Hepatocyte (in vitro differentiated cells): Measurements from ENCODE around the gene HINFP. TPM values are rescaled to one million over a fixed set of nuclear protein-coding genes. Genes with fewer than 3 reads are reported as not detected.
"Not testable (repeated sequence)": the region's sequence is repeated elsewhere in the genome, so short reads cannot be mapped to it uniquely, and the experiment has no call there.

Experiments used
- DNase-seq: peaks from one replicate; pipeline ENCODE4 v3.0.0-alpha.2; 2016; ENCODE audit warnings: low spot score
- H2AFZ ChIP-seq: fragments of 200-600 bp; sonication (generic); 2 replicates; pipeline ENCODE4 v1.6.0; 2016; ENCODE audit warnings: antibody characterized with exemption, mild to moderate bottlenecking
- H3K27ac ChIP-seq: fragments of 200-600 bp; sonication (generic); 2 replicates; pipeline ENCODE4 v1.5.1; 2016; ENCODE audit warnings: mild to moderate bottlenecking
- H3K27me3 ChIP-seq: fragments of 200-600 bp; sonication (generic); 2 replicates; pipeline ENCODE4 v1.6.1; 2016
- H3K36me3 ChIP-seq: fragments of 200-600 bp; sonication (generic); replicated peaks from 2 replicates; pipeline ENCODE4 v1.5.1; 2016; ENCODE audit warnings: low read depth; ENCODE audit not compliant: insufficient read depth
- H3K4me1 ChIP-seq: fragments of 200-600 bp; sonication (generic); 2 replicates; pipeline ENCODE4 v1.5.1; 2016; ENCODE audit warnings: mild to moderate bottlenecking, moderate library complexity; ENCODE audit not compliant: insufficient read depth
- H3K4me2 ChIP-seq: fragments of 200-600 bp; sonication (generic); 2 replicates; pipeline ENCODE4 v1.6.0; 2016
- H3K4me3 ChIP-seq: fragments of 200-600 bp; sonication (generic); 2 replicates; pipeline ENCODE4 v1.5.1; 2016; ENCODE audit warnings: mild to moderate bottlenecking
- H3K79me2 ChIP-seq: fragments of 200-600 bp; sonication (generic); 2 replicates; pipeline ENCODE4 v1.6.0; 2017; ENCODE audit warnings: mild to moderate bottlenecking
- H3K9me2 ChIP-seq: fragments of 200-600 bp; sonication (generic); replicated peaks from 2 replicates; pipeline ENCODE4 v1.6.0; 2017; ENCODE audit warnings: mild to moderate bottlenecking; ENCODE audit not compliant: insufficient read depth
- H3K9me3 ChIP-seq: fragments of 200-600 bp; sonication (generic); 2 replicates; pipeline ENCODE4 v1.5.1; 2016; ENCODE audit warnings: low read depth, mild to moderate bottlenecking
- H4K20me1 ChIP-seq: fragments of 200-600 bp; sonication (generic); 2 replicates; pipeline ENCODE4 v1.6.0; 2016; ENCODE audit warnings: mild to moderate bottlenecking; ENCODE audit not compliant: insufficient read depth, poor library complexity, severe bottlenecking
- EZH2 ChIP-seq: fragments of 200-600 bp; sonication (generic); IDR thresholded peaks from 2 replicates; pipeline ENCODE4 v1.6.1; 2016; ENCODE audit warnings: antibody characterized with exemption, mild to moderate bottlenecking, borderline replicate concordance
- EZH2phosphoT487 ChIP-seq: fragments of 200-600 bp; sonication (generic); IDR thresholded peaks from one replicate; pipeline ENCODE4 v1.6.1; 2018; ENCODE audit warnings: antibody characterized with exemption, mild to moderate bottlenecking, low read depth, moderate library complexity; ENCODE audit not compliant: unreplicated experiment, severe bottlenecking
- WGBS: methylation state at CpG from one replicate; pipeline ENCODE4 v1.1.6; 2016; ENCODE audit warnings: low lambda C conversion rate; ENCODE audit errors: missing lambda C conversion rate; 5-methylcytosine and 5-hydroxymethylcytosine counted together
- polyA plus RNA-seq: library from polyadenylated mRNA; unstranded; fragments of >200 nt; fragmentation: Nextera tagmentation; extraction: Ambion mirVana; gene quantifications from 2 replicates; pipeline ENCODE4 v1.2.1, GENCODE V29; 2016
- total RNA-seq: library from RNA; depleted of rRNA; stranded (reverse); fragments of >200 nt; gene quantifications from 2 replicates; pipeline ENCODE4 v1.2.3, GENCODE V29; 2014
- TF ChIP-seq, protein P1 (sequence below): fragments of 200-600 bp; sonication (generic); IDR thresholded peaks from 2 replicates; pipeline ENCODE4 v1.5.1; 2016; ENCODE audit warnings: antibody characterized with exemption, mild to moderate bottlenecking; ENCODE audit not compliant: poor library complexity

The HINFP gene
- total and polyA plus RNA-seq, 2 experiments from 2014 or later, result 19.8 to 25.3 TPM

DNA sequence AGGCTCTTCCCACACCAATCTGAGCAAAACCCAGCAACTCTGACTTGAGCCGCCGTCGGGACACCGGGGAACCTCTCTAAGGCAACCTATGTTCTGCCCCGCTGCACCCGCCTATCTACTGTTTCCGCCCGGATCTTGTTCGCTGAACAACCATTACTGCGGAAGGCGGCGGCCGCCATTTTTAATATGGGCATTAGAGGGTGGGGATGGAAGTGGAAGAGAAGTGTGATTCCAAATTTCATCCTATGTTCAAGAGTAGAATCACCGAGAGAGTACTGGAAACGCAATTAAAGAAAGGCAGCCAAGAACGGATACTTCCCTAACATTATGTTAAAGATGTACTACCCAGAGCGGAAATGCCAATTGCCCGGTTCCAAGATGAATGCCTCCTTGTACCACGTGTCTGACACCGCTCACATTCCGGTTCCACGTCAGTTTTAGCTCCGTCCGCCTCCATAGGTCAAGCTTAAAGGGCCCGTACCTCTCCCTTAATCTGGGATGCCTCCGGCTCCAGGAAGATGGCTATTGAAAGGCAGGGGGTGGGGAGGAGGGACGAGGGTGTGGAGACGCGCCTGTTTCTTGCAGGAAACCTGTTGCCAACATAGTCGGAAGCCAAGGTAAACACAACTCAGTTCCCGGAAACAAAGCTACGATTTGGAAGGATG, 19.5 kb upstream of the HINFP start, which contains the start of gene DPAGT1:
Gene DPAGT1, minus strand, starts transcription at position 95 of the 665 bp plus-strand sequence. CDS start 198 bp downstream, outside the sequence.
- DNase-seq, result peak; percentile 94
- WGBS, result under 1% methylated on average over 32 of the region's 32 CpGs
- peak within 1 kb of the TSS; percentile 75 for H3K4me3 ChIP-seq
- TF ChIP-seq, protein P1, sequence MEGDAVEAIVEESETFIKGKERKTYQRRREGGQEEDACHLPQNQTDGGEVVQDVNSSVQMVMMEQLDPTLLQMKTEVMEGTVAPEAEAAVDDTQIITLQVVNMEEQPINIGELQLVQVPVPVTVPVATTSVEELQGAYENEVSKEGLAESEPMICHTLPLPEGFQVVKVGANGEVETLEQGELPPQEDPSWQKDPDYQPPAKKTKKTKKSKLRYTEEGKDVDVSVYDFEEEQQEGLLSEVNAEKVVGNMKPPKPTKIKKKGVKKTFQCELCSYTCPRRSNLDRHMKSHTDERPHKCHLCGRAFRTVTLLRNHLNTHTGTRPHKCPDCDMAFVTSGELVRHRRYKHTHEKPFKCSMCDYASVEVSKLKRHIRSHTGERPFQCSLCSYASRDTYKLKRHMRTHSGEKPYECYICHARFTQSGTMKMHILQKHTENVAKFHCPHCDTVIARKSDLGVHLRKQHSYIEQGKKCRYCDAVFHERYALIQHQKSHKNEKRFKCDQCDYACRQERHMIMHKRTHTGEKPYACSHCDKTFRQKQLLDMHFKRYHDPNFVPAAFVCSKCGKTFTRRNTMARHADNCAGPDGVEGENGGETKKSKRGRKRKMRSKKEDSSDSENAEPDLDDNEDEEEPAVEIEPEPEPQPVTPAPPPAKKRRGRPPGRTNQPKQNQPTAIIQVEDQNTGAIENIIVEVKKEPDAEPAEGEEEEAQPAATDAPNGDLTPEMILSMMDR, result no peak
- TF ChIP-seq EZH2phosphoT487 (no peak), EZH2 (no peak)
- peaks cover 19% of the 10 kb centered on the region for H3K79me2 ChIP-seq
- no peaks in the 10 kb centered on the region for H4K20me1 ChIP-seq
- H3K9me2 ChIP-seq, result no peaks in the 10 kb centered on the region
- peaks cover 19% of the 10 kb centered on the region for H3K4me1 ChIP-seq
- H3K9me3 ChIP-seq, result no peaks in the 10 kb centered on the region
- peak within 1 kb of the TSS; percentile 83 for H2AFZ ChIP-seq
- H3K36me3 ChIP-seq, result no peaks in the 10 kb centered on the region
- H3K27me3 ChIP-seq, result no peaks in the 10 kb centered on the region
- H3K27ac ChIP-seq, result peak within 1 kb of the TSS; percentile 97
- peak within 1 kb of the TSS; percentile 76 for H3K4me2 ChIP-seq

DNA sequence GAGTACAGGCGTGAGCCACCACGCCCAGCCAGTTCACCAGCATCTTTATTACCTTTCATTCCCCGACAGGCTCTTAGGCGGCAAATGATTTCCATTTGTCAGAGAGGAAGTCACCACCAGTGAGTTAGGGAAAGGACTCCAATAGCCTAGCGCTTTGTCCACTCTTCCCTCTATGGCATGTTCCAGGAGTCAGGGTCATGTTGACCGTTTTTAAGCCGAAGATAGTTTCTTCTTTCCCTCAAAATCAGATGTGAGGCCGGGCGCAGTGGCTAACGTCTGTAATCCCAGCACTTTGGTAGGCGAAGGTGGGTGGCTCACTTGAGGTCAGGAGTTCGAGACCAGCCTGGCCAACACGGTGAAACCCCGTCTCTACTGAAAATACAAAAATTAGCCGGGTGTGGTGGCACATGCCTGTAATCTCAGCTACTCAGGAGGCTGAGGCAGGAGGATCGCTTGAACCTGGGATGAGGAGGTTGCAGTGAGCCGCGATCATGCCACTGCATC, 18.2 kb upstream of the HINFP start:
- peak overlapping the region; percentile 97 for H3K27ac ChIP-seq
- peak overlapping the region; percentile 76 for H3K4me2 ChIP-seq
- peaks cover 27% of the 10 kb centered on the region for H3K79me2 ChIP-seq
- H3K36me3 ChIP-seq, H4K20me1 ChIP-seq, DNase-seq, H3K9me3 ChIP-seq, H3K9me2 ChIP-seq, H3K4me3 ChIP-seq, H3K27me3 ChIP-seq: not testable (repeated sequence)
- peaks cover 22% of the 10 kb centered on the region for H3K4me1 ChIP-seq
- 88% methylated on average over 18 of the region's 18 CpGs for WGBS
- H2AFZ ChIP-seq, result peak overlapping the region; percentile 69

DNA sequence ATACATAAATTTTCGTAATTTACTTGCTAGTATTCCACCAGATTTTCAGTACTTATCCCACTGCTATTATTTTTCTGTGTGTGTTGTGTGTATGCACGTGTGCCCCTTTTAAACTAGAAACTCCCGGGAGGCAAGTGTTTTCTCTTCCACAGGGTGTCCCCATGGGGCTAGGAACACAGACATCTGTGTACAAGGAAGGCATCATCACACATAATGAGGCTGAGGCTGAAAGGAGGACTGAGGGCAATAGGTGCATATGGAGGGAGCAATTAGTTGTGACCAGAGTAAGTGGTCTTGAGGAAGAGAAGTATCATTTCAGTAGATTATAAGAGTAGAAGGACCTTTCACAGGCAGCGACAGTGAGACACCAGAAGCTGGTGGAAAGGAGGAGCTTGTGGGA, 17.6 kb upstream of the HINFP start:
- Histone ChIP-seq H3K4me2 (no peak overlapping the region), H2AFZ (no peak overlapping the region), H3K9me3 (no peaks in the 10 kb centered on the region), H3K4me3 (no peak overlapping the region), H3K79me2 (peaks cover 27% of the 10 kb centered on the region), H3K9me2 (no peaks in the 10 kb centered on the region), H3K4me1 (peaks cover 28% of the 10 kb centered on the region), H3K27me3 (no peaks in the 10 kb centered on the region), H3K36me3 (no peaks in the 10 kb centered on the region), H3K27ac (peak overlapping the region; percentile 97), H4K20me1 (no peaks in the 10 kb centered on the region)
- 68% methylated on average over 4 of the region's 4 CpGs for WGBS
- TF ChIP-seq EZH2phosphoT487, result no peak
- no peak for TF ChIP-seq EZH2
- TF ChIP-seq, protein P1, result no peak
- DNase-seq, result no peak

DNA sequence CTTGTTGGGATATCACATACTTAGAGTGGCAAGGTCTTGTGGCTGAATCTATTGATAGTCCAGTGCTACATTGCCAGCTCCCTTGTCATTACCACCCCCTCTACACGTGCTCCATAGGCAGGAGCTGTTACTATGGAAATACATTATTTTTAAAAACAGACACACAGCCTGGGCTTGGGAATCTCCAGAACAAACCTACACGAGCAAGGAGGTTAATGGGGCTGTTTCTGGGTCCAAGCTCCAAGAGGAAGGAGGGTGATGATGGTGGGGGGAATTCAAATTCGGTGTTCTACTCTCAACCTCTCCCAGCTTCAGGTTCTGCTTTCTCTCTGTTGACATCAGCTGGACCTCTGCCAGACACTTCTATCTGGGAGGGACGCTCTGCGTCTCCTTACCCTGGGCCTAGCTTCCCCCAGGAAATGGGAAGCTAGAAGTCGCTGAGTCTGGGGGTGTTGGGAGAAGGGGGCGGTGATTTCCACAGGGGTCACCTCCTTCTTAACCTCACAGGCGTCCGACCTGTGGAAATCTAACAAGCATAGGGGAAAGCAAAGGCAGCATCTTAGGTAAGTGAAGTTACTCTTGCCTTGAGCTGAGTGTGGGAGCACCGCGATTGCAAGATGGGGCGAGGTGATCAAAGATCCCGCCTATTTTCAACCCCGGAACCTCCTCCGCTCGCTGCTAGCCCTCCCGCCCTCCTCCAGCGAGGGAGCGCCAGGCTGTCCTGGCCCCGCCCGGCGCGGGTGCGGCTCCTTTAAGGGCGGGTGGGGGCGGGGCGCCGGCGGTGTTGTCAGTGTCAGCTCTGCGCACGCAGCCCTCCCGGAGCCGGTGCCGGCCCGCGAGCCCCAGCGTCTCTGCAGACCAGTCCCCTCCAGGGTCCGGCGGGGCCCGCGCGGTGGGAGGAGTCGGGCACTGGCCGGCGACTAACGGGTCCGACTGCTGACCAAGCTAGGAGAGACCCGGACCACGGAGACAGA, 14.5 kb upstream of the HINFP start, which contains the start of gene C2CD2L:
Gene C2CD2L, plus strand, starts transcription at position 781 of the 974 bp plus-strand sequence. CDS start 398 bp downstream, outside the sequence.
- no peaks in the 10 kb centered on the region for H3K36me3 ChIP-seq
- no peaks in the 10 kb centered on the region for H3K9me2 ChIP-seq
- H3K4me2 ChIP-seq, result peak within 1 kb of the TSS; percentile 90
- peaks cover 20% of the 10 kb centered on the region for H3K79me2 ChIP-seq
- H3K4me1 ChIP-seq, result peaks cover 27% of the 10 kb centered on the region
- peak within 1 kb of the TSS; percentile 74 for H3K27ac ChIP-seq
- WGBS, result 4% methylated on average over 26 of the region's 49 CpGs
- H3K27me3 ChIP-seq, result no peaks in the 10 kb centered on the region
- no peaks in the 10 kb centered on the region for H4K20me1 ChIP-seq
- H2AFZ ChIP-seq, result peak within 1 kb of the TSS; percentile 65
- H3K9me3 ChIP-seq, result no peaks in the 10 kb centered on the region
- DNase-seq, result peak; percentile 96
- peak within 1 kb of the TSS; percentile 86 for H3K4me3 ChIP-seq
- TF ChIP-seq EZH2, result no peak
